Spleen (tissue), 11 donors: Measurements from ENCODE around the gene ALK. TPM values are rescaled to one million over a fixed set of nuclear protein-coding genes. Genes with fewer than 3 reads are reported as not detected.

Experiments used
- DNase-seq: peaks from one replicate; pipeline ENCODE4 v3.0.0-alpha.2; 2020
- H3K27ac ChIP-seq, 8 donors: fragments of 200-600 bp; sonication (generic) in 7 of 8; 1 replicate in 4 of 8; 2 replicates in 4 of 8; pipeline versions ENCODE4 v1.5.0 to v1.8.0; 2016 to 2021; ENCODE audit warnings: inconsistent platforms in 4 of 8, mild to moderate bottlenecking in 4 of 8, moderate library complexity in 1 of 8
- H3K27me3 ChIP-seq, 7 donors: fragments of 200-600 bp; sonication (generic) in 6 of 7; replicated peaks in 1 of 7; 1 replicate in 4 of 7; 2 replicates in 3 of 7; pipeline versions ENCODE4 v1.5.0 to v1.8.0; 2016 to 2021; ENCODE audit warnings: inconsistent platforms in 3 of 7, mild to moderate bottlenecking in 1 of 7
- H3K36me3 ChIP-seq, 6 donors: fragments of 200-600 bp; sonication (generic) in 5 of 6; 1 replicate in 4 of 6; 2 replicates in 2 of 6; pipeline versions ENCODE4 v1.5.0 to v1.8.0; 2016 to 2021; ENCODE audit warnings: inconsistent platforms in 2 of 6
- H3K4me1 ChIP-seq, 6 donors: fragments of 200-600 bp; sonication (generic) in 5 of 6; 1 replicate in 3 of 6; 2 replicates in 3 of 6; pipeline versions ENCODE4 v1.5.0 to v1.8.0; 2016 to 2021; ENCODE audit warnings: inconsistent platforms in 3 of 6
- H3K4me3 ChIP-seq, 8 donors: fragments of 200-600 bp; sonication (generic) in 7 of 8; 1 replicate in 4 of 8; 2 replicates in 4 of 8; pipeline versions ENCODE4 v1.5.0 to v1.8.0; 2016 to 2021; ENCODE audit warnings: inconsistent platforms in 4 of 8, mild to moderate bottlenecking in 4 of 8, moderate library complexity in 2 of 8
- H3K9me3 ChIP-seq, 8 donors: fragments of 200-600 bp; sonication (generic) in 7 of 8; 1 replicate in 4 of 8; 2 replicates in 4 of 8; pipeline versions ENCODE4 v1.5.0 to v1.8.0; 2016 to 2021; ENCODE audit warnings: inconsistent platforms in 4 of 8
- CTCF ChIP-seq, 11 experiments: fragments of 200-600 bp in 7 of 11; fragments of 450-650 bp in 4 of 11; sonication (generic) in 4 of 11; IDR thresholded peaks in 8 of 11; conservative IDR thresholded peaks in 3 of 11; 1 replicate in 7 of 11; 2 replicates in 4 of 11; pipeline versions ENCODE4 v1.4.0 to v1.8.0; 2016 to 2021; ENCODE audit warnings: antibody characterized with exemption in 11 of 11, inconsistent platforms in 4 of 11, mild to moderate bottlenecking in 1 of 11
- POLR2A ChIP-seq, 3 donors: fragments of 450-650 bp; IDR thresholded peaks; one replicate each; pipeline ENCODE4 v1.5.1; 2017; ENCODE audit warnings: antibody characterized with exemption in 3 of 3, mild to moderate bottlenecking in 1 of 3
- POLR2AphosphoS5 ChIP-seq, 3 donors: sonication (generic); formaldehyde crosslinking; IDR thresholded peaks; one replicate each; pipeline ENCODE4 v1.5.1; 2017; ENCODE audit warnings: antibody characterized with exemption in 3 of 3
- WGBS, 5 donors: extraction: QIAGEN DNeasy Blood & Tissue Kit in 3 of 5; methylation state at CpG; one replicate each; pipeline versions ENCODE4 v1.1.5 to v1.1.7; 2013 to 2018; 5-methylcytosine and 5-hydroxymethylcytosine counted together
- intact Hi-C: fragments of 100-400 bp; cut with DNase I; formaldehyde crosslinking; loops from one replicate; pipeline ENCODE4 v1.15.0; 2023; ENCODE audit warnings: low total_unique reads
- polyA plus RNA-seq, 3 donors: library from polyadenylated mRNA; stranded (reverse); fragments of 200-250 nt; gene quantifications; one replicate each; pipeline ENCODE4 v1.2.1, GENCODE V29; 2013
- total RNA-seq, 7 donors: library from RNA; depleted of rRNA in 3 of 7; stranded (reverse); fragments of >200 nt in 3 of 7; fragmentation: NEBNext Ultra II Directional in 4 of 7; extraction: Animal tissue kit (Norgen Biotek cat#: 25700) in 4 of 7; gene quantifications; one replicate each; pipeline versions ENCODE4 v1.1.0 to v1.2.1, GENCODE V29; 2016 to 2021
- donor health status: healthy with polysubstance abuse.
- donor health status: DM: no; HTN: no; CAD: no; lungs with moderate emphysema.
- donor health status: DM: no; HTN: no; CAD: no.
- donor health status: Bipolar disorder and iron deficiency.
- donor health status: healthy.
- donor health status: DM: no; HTN: no; CAD: no.
- donor health status: DM: yes; HTN: yes; CAD: no.

ALK gene
- total and polyA plus RNA-seq, 10 donors: 0.03 to 0.28 (median 0.06) TPM; not detected in 7

GRCh38 chr2:29916571-29916970, 4.8 kb downstream of the ALK start:
- H3K9me3 ChIP-seq: peaks cover 0 to 4% (median 0%) of the 10 kb centered on the region in 8 donors
- peaks cover 5 to 82% (median 48%) of the 10 kb centered on the region in 7 donors for H3K27me3 ChIP-seq
- intact Hi-C loops: no loop called here
- no peak for TF ChIP-seq POLR2AphosphoS5 (IDR thresholded peaks at IDR 0.05)
- TF ChIP-seq POLR2A (IDR thresholded peaks at IDR 0.05): no peak
- TF ChIP-seq CTCF (IDR thresholded peaks at IDR 0.05 in 8 of 11, conservative IDR thresholded peaks at IDR 0.05 in 3 of 11): no peak
- H3K4me1 ChIP-seq: peaks cover 17 to 20% (median 18%) of the 10 kb centered on the region in 6 donors
- no peak for DNase-seq
- no peak overlapping the region for H3K27ac ChIP-seq
- H3K4me3 ChIP-seq: no peak overlapping the region
- H3K36me3 ChIP-seq: no peaks in the 10 kb centered on the region

GRCh38 chr2:29910960-29911359, 10.4 kb downstream of the ALK start:
- no peaks in the 10 kb centered on the region for H3K36me3 ChIP-seq
- DNase-seq: no peak
- H3K4me1 ChIP-seq: no peaks in the 10 kb centered on the region
- H3K4me3 ChIP-seq: no peak overlapping the region
- intact Hi-C loops: no loop called here
- WGBS, 5 donors: 60 to 88% (median 79%) methylated on average over 1 of the region's 1 CpG
- H3K27ac ChIP-seq: no peak overlapping the region
- TF ChIP-seq POLR2AphosphoS5 (IDR thresholded peaks at IDR 0.05) (no peak), POLR2A (IDR thresholded peaks at IDR 0.05) (no peak), CTCF (IDR thresholded peaks at IDR 0.05 in 8 of 11, conservative IDR thresholded peaks at IDR 0.05 in 3 of 11) (no peak)
- peaks cover 0 to 58% (median 0%) of the 10 kb centered on the region in 7 donors for H3K27me3 ChIP-seq
- peaks cover 0 to 20% (median 7%) of the 10 kb centered on the region in 8 donors for H3K9me3 ChIP-seq

DNA sequence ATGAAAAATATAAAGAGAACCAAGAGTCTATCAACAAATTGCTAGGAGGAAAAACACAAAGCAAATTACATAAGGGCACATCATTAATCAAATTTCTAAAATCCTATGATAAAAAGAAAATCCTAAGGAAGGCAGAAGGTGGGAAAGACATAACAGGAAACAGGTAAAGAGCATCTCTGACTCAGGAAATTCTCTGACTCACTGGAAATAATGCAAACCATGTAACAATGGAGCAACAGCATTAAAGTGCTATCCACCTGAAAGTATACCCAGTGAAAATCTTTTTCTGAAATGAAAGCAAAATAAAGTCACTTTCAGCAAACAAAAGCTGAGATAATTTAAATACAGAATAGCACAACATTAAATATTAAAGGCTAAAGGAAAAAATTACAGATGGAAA, 10.9 kb downstream of the ALK start:
- TF ChIP-seq CTCF (IDR thresholded peaks at IDR 0.05 in 8 of 11, conservative IDR thresholded peaks at IDR 0.05 in 3 of 11) (no peak), POLR2A (IDR thresholded peaks at IDR 0.05) (no peak), POLR2AphosphoS5 (IDR thresholded peaks at IDR 0.05) (no peak)
- no peak overlapping the region for H3K27ac ChIP-seq
- no peaks in the 10 kb centered on the region for H3K36me3 ChIP-seq
- DNase-seq: no peak
- peaks cover 0 to 20% (median 7%) of the 10 kb centered on the region in 8 donors for H3K9me3 ChIP-seq
- intact Hi-C loops: no loop called here
- no peak overlapping the region for H3K4me3 ChIP-seq
- H3K4me1 ChIP-seq: no peaks in the 10 kb centered on the region
- peaks cover 0 to 58% (median 0%) of the 10 kb centered on the region in 7 donors for H3K27me3 ChIP-seq

GRCh38 chr2:29902356-29902755, 19.0 kb downstream of the ALK start:
- no peak for DNase-seq
- peaks cover 0 to 72% (median 0%) of the 10 kb centered on the region in 7 donors for H3K27me3 ChIP-seq
- no peaks in the 10 kb centered on the region for H3K9me3 ChIP-seq
- intact Hi-C loops: no loop called here
- H3K36me3 ChIP-seq: no peaks in the 10 kb centered on the region
- no peaks in the 10 kb centered on the region for H3K4me1 ChIP-seq
- WGBS, 5 donors: 29 to 44% (median 32%) methylated on average over 1 of the region's 1 CpG
- no peak overlapping the region for H3K4me3 ChIP-seq
- TF ChIP-seq CTCF (IDR thresholded peaks at IDR 0.05 in 8 of 11, conservative IDR thresholded peaks at IDR 0.05 in 3 of 11) (no peak), POLR2AphosphoS5 (IDR thresholded peaks at IDR 0.05) (no peak), POLR2A (IDR thresholded peaks at IDR 0.05) (no peak)
- H3K27ac ChIP-seq: no peak overlapping the region
